Small intestine (tissue), 7 donors: Measurements from ENCODE around the gene TNPO2. TPM values are rescaled to one million over a fixed set of nuclear protein-coding genes. Genes with fewer than 3 reads are reported as not detected.
"Not testable (repeated sequence)": the region's sequence is repeated elsewhere in the genome, so short reads cannot be mapped to it uniquely, and the experiment has no call there.

Experiments used
- DNase-seq, 2 donors: peaks; one replicate each; pipeline versions ENCODE4 v3.0.0 to v3.0.0-alpha.2; 2013
- FAIRE-seq: peaks from 2 replicates; lab custom pipeline; 2012; peaks lifted over from hg19 to GRCh38; lab: Jason Lieb, UNC
- H3K27ac ChIP-seq, 3 donors: one replicate each; pipeline ENCODE4 v1.5.1; 2013; ENCODE audit warnings: low read length in 2 of 3, mild to moderate bottlenecking in 2 of 3, control low read depth in 1 of 3, inconsistent platforms in 1 of 3, low read depth in 1 of 3, moderate library complexity in 1 of 3
- H3K27me3 ChIP-seq, 3 donors: one replicate each; pipeline ENCODE4 v1.6.1; 2013; ENCODE audit warnings: low read length in 3 of 3, inconsistent platforms in 1 of 3; ENCODE audit not compliant: control insufficient read depth in 3 of 3, insufficient read depth in 3 of 3
- H3K36me3 ChIP-seq, 3 donors: one replicate each; pipeline ENCODE4 v1.6.1; 2013; ENCODE audit warnings: low read length in 3 of 3, inconsistent platforms in 1 of 3, low read depth in 1 of 3, mild to moderate bottlenecking in 1 of 3, moderate library complexity in 1 of 3; ENCODE audit not compliant: control insufficient read depth in 3 of 3, insufficient read depth in 2 of 3
- H3K4me1 ChIP-seq, 3 donors: one replicate each; pipeline ENCODE4 v1.6.1; 2013; ENCODE audit warnings: low read length in 2 of 3, inconsistent platforms in 1 of 3, low read depth in 1 of 3, mild to moderate bottlenecking in 1 of 3, moderate library complexity in 1 of 3; ENCODE audit not compliant: control insufficient read depth in 3 of 3, insufficient read depth in 2 of 3
- H3K4me3 ChIP-seq, 3 donors: one replicate each; pipeline ENCODE4 v1.5.1; 2013; ENCODE audit warnings: low read length in 3 of 3, control low read depth in 1 of 3, inconsistent platforms in 1 of 3, low read depth in 1 of 3, mild to moderate bottlenecking in 1 of 3, moderate library complexity in 1 of 3
- H3K9me3 ChIP-seq, 2 donors: one replicate each; pipeline ENCODE4 v1.6.1; 2013; ENCODE audit warnings: low read depth in 1 of 2, low read length in 1 of 2; ENCODE audit not compliant: control insufficient read depth in 2 of 2, insufficient read depth in 1 of 2
- WGBS, 3 donors: extraction: QIAGEN DNeasy Blood & Tissue Kit; methylation state at CpG; one replicate each; pipeline ENCODE4 v1.1.7; 2013; 5-methylcytosine and 5-hydroxymethylcytosine counted together
- polyA plus RNA-seq, 4 donors: library from polyadenylated mRNA; stranded (reverse) in 3 of 4; unstranded in 1 of 4; fragments of 200-250 nt in 3 of 4; fragments of 120-200 nt in 1 of 4; gene quantifications; one replicate each; pipeline versions ENCODE4 v1.2.1 to v1.2.3, GENCODE V29; 2013
- donor health status: healthy with polysubstance abuse.
- donor health status: control.
- donor health status: control.
- donor health status: Bipolar disorder and iron deficiency.
- donor health status: healthy.

Gene TNPO2
- polyA plus RNA-seq, 4 donors: 9.8 to 41.3 (median 19.7) TPM

GRCh38 chr19:12685831-12686230, 37.9 kb downstream of the TNPO2 start:
- no peaks in the 10 kb centered on the region for H3K9me3 ChIP-seq
- no peaks in the 10 kb centered on the region for H3K27me3 ChIP-seq
- FAIRE-seq (no peak), DNase-seq (no peak)
- H3K27ac ChIP-seq: no peak overlapping the region
- no peaks in the 10 kb centered on the region for H3K4me1 ChIP-seq
- peaks cover 0 to 27% (median 0%) of the 10 kb centered on the region in 3 donors for H3K36me3 ChIP-seq
- no peak overlapping the region for H3K4me3 ChIP-seq
- 82 to 92% (median 84%) methylated on average over 3 of the region's 3 CpGs for WGBS, 3 donors

- Histone ChIP-seq H3K4me1 (no peaks in the 10 kb centered on the region), H3K27me3 (no peaks in the 10 kb centered on the region), H3K36me3 (peaks cover 4 to 40% (median 10%) of the 10 kb centered on the region in 3 donors), H3K27ac (peak within 1 kb of the TSS; percentile 94 to 99 (median 98)), H3K9me3 (no peaks in the 10 kb centered on the region), H3K4me3 (peak within 1 kb of the TSS; percentile 85 to 93 (median 87))
- DNase-seq (peak; percentile 97 to 98), FAIRE-seq (no peak)
- WGBS, 3 donors: 0 to 1% (median 0%) methylated on average over 65 to 68 of the region's 68 CpGs
Observed at GRCh38 chr19:12681074-12681987, 42.4 kb downstream of the TNPO2 start, which contains the start of gene DHPS. TSS of gene DHPS (minus strand) at chr19:12681880. CDS start at chr19:12681766, 114 bp downstream.

- Histone ChIP-seq H3K4me1 (no peaks in the 10 kb centered on the region), H3K36me3 (peaks cover 6 to 53% (median 10%) of the 10 kb centered on the region in 3 donors), H3K27ac (no peak overlapping the region), H3K9me3 (no peaks in the 10 kb centered on the region), H3K4me3 (no peak overlapping the region), H3K27me3 (no peaks in the 10 kb centered on the region)
- FAIRE-seq (no peak), DNase-seq (no peak)
- 90 to 92% (median 91%) methylated on average over 9 of the region's 9 CpGs for whole genome bisulfite sequencing, 3 donors
Observed at GRCh38 chr19:12680034-12680433, 43.7 kb downstream of the TNPO2 start.

GRCh38 chr19:12678039-12678438, 45.7 kb downstream of the TNPO2 start:
- H3K9me3 ChIP-seq, H3K27me3 ChIP-seq, H3K4me1 ChIP-seq, H3K4me3 ChIP-seq, FAIRE-seq: not testable (repeated sequence)
- H3K36me3 ChIP-seq: peaks cover 9 to 72% (median 13%) of the 10 kb centered on the region in 3 donors
- peak; percentile 47 to 63 for DNase-seq
- 60 to 88% (median 66%) methylated on average over 5 of the region's 5 CpGs for WGBS, 3 donors
- peak overlapping the region in 1 of 3 donors; percentile 28 for H3K27ac ChIP-seq

GRCh38 chr19:12676928-12677327, 46.8 kb downstream of the TNPO2 start:
- DNase-seq: no peak
- no peaks in the 10 kb centered on the region for H3K9me3 ChIP-seq
- no peak overlapping the region for H3K27ac ChIP-seq
- H3K4me1 ChIP-seq: no peaks in the 10 kb centered on the region
- no peak overlapping the region for H3K4me3 ChIP-seq
- H3K36me3 ChIP-seq: peaks cover 9 to 83% (median 13%) of the 10 kb centered on the region in 3 donors
- no peak for FAIRE-seq
- no peaks in the 10 kb centered on the region for H3K27me3 ChIP-seq
- WGBS, 3 donors: 93 to 95% (median 94%) methylated on average over 12 of the region's 12 CpGs

GRCh38 chr19:12676384-12676792, 47.3 kb downstream of the TNPO2 start:
- H3K36me3 ChIP-seq: peaks cover 12 to 86% (median 13%) of the 10 kb centered on the region in 3 donors
- DNase-seq: peak; percentile 83
- no peaks in the 10 kb centered on the region for H3K27me3 ChIP-seq
- H3K4me1 ChIP-seq: no peaks in the 10 kb centered on the region
- 16 to 23% (median 20%) methylated on average over 4 of the region's 4 CpGs for WGBS, 3 donors
- H3K4me3 ChIP-seq: no peak overlapping the region
- no peak for FAIRE-seq
- no peaks in the 10 kb centered on the region for H3K9me3 ChIP-seq
- no peak overlapping the region for H3K27ac ChIP-seq

- DNase-seq: no peak
- 84 to 89% (median 86%) methylated on average over 15 of the region's 15 CpGs for WGBS, 3 donors
- no peak for FAIRE-seq
- Histone ChIP-seq H3K4me3 (no peak overlapping the region), H3K36me3 (peaks cover 12 to 86% (median 13%) of the 10 kb centered on the region in 3 donors), H3K27ac (no peak overlapping the region), H3K27me3 (no peaks in the 10 kb centered on the region), H3K4me1 (no peaks in the 10 kb centered on the region), H3K9me3 (no peaks in the 10 kb centered on the region)
Observed at GRCh38 chr19:12675940-12676339, 47.8 kb downstream of the TNPO2 start.

- FAIRE-seq (no peak), DNase-seq (no peak)
- peaks cover 0 to 3% (median 0%) of the 10 kb centered on the region in 3 donors for H3K4me1 ChIP-seq
- peaks cover 12 to 92% (median 13%) of the 10 kb centered on the region in 3 donors for H3K36me3 ChIP-seq
- H3K4me3 ChIP-seq: no peak overlapping the region
- no peaks in the 10 kb centered on the region for H3K9me3 ChIP-seq
- H3K27me3 ChIP-seq: no peaks in the 10 kb centered on the region
- 95% methylated on average over 10 of the region's 10 CpGs for WGBS, 3 donors
- no peak overlapping the region for H3K27ac ChIP-seq
Observed at GRCh38 chr19:12675399-12675798, 48.3 kb downstream of the TNPO2 start.
